Erythroblast (primary cell): ENCODE results near the gene LIAS.
A peak's percentile ranks its signal among the peaks of the same experiment; 100 is the strongest.
"Not testable (repeated sequence)": the region's sequence is repeated elsewhere in the genome, so short reads cannot be mapped to it uniquely, and the experiment has no call there.

Experiments used
- DNase-seq, 2 experiments: peaks; one replicate each; lab custom pipeline; 2025; lab: John Stamatoyannopoulos, UW
- GATA1 ChIP-seq: IDR thresholded peaks from 2 replicates; pipeline ENCODE4 v1.6.1; 2011; ENCODE audit warnings: low read depth, mild to moderate bottlenecking, control low read depth, low read length, moderate library complexity
- POLR2A ChIP-seq: IDR thresholded peaks from 2 replicates; pipeline ENCODE4 v1.6.1; 2011; ENCODE audit warnings: mild to moderate bottlenecking, low read length

The LIAS gene

GRCh38 chr4:39442998-39443397 lies 15.9 kb upstream of the LIAS start:
- DNase-seq = no peak
- TF ChIP-seq GATA1 = no peak

- no peak for DNase-seq
- TF ChIP-seq POLR2A (no peak), GATA1 (no peak)
Observed at GRCh38 chr4:39446483-39446841, 12.4 kb upstream of the LIAS start.

- peak; percentile 59 to 66 for DNase-seq
- TF ChIP-seq POLR2A (peak; percentile 12), GATA1 (no peak)
Observed at GRCh38 chr4:39446842-39447573, 11.8 kb upstream of the LIAS start.

DNA sequence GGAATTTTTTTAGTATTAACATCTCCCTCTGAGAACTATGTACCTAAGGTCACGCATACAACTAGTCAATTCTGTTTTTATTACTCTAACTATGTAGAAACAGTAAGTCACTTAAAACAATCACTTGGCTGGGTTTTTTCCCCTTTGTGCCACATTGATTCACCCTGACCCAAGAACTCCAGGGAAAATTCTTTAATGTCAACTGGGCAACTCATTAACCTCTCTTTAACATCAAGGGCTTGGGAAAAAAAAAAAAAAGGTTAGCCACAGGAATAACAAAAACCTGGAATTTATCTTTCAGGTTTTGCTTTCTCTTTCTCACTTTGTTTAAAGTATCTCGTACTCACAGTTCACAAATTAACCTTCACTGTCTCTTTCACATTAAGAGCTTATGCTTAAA lies 8.2 kb upstream of the LIAS start:
- no peak for DNase-seq
- no peak for TF ChIP-seq GATA1
- TF ChIP-seq POLR2A = no peak

- DNase-seq = no peak
- TF ChIP-seq POLR2A (no peak), GATA1 (no peak)
Observed at GRCh38 chr4:39451423-39452023, 7.3 kb upstream of the LIAS start.

- no peak for DNase-seq
- TF ChIP-seq GATA1 (no peak), POLR2A (no peak)
Observed at GRCh38 chr4:39452153-39452859, 6.5 kb upstream of the LIAS start.

DNA sequence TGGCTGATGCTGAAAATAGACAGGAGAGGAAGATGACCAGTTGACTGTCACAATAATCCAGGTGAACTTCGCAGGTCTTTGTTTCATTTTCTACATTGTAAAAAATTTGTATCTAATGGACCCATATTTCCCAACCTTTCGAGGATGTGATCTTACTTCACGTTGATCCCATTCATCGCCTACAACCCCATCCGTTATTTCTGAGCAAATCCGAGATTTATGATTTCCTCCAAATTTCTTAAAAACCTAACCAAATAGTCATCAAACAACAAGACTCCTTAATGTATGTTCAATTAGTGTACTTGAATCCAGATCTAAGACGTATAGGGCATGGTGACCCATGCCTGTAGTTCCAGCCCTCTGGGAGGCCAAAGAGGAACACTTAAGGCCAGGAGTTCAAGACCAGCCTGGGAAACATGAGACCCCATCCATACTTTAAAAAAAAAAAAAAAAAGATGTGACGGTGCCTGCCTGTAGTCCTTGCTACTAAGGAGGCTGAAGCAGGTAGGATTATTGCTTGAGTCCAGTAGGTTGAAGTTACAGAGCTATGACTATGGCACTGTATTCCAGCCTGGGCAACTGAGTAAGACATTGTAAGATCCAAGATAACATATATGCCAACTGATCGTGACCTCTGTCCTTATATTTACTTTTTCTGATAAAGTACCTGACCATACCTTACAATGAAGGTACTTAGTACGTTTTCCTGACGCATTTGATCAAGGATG lies 5.8 kb upstream of the LIAS start:
- DNase-seq = no peak
- TF ChIP-seq GATA1 (no peak), POLR2A (peak; percentile 24)

DNA sequence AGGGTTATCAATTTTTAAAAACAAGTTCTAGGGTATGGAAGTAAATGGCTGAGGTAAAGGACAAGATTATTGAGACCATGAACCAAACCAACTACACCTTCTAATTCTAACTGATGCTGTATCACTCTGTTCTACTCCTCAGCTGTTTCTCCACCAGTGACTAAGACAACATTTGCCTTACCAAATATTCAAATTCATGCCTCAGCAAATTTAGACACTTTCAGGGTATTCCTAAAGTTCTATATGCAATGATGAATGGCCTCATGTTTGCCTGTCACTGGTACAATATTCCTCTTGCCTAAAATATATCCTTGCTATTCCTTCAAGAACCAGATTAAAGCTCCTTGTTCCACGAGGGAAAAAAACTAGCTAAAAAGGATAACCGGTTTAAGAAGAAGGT lies 5.1 kb upstream of the LIAS start:
- DNase-seq = no peak
- TF ChIP-seq POLR2A (no peak), GATA1 (no peak)

DNA sequence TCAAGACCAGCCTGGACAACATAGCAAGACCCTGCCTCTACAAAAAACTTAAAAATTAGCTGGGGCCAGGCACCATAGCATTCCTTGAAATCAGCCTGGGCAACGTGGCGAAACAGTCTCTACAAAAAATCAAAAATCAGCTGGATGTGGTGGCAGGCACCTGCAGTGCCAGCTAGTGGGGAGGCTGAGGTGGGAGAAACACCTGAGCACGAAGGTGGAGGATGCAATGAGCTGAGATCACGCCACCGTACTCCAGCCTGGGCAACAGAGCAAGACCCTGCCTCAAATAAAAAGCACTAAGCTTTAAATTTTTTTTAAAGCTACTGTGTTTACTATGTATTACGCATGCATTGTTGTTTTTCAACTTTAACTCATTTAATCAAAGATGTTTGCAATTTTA lies 3.4 kb upstream of the LIAS start:
- no peak for DNase-seq
- TF ChIP-seq GATA1 = no peak
- no peak for TF ChIP-seq POLR2A

DNA sequence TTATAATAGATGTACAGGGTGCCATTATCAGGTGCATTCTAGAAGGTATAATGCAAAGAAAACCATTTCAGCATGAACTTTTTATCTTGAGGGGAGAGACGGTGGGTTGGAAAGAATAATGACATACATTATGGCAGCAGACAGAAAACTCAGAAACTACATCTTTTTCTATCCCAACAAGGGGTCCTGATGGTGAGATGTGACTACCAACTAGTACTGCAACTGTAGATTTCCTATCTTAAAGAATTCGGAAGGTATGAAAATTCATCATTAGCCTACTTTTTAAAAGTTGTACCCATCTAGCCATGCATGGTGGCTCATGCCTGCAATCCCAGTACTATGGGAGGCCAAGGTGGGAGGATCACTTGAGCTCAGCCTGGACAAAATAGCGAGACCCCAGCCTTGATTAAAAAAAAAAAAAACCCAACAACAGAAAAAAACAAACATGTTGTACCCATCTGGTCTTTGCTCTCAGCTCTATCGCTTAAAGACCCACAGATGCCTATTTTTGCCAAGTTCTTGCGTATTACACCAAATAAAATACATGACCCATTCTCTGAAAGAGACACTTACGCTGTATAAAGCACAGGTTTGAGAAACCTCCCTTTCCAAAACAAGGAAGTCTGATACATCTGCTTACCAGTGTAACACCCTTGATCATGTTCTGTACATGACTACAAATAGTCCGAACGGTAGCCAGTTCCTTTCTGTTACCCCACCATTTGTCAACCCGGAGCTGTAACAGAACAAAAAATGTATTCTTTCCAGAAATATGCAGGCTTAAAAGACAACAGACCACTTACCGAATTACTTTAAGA lies 1.7 kb upstream of the LIAS start:
- no peak for DNase-seq
- no peak for TF ChIP-seq GATA1
- TF ChIP-seq POLR2A = no peak

DNA sequence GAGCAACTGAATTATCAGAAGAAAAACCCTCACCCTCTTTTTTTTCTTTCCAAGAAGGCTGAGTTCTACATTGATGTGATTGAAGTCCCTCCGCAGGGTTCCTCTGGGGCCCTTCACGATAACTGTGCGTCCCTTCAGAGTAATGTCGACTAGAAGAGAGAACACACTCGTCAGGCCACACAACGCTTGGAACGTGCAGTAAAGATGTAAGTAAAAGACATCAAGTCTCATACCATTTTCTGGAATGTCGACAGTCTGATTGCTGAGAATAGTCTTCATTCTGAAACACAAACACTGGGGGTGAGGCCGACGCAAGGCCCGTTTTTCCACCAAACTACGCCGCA lies 723 bp upstream of the LIAS start:
- DNase-seq = not testable (repeated sequence)

DNA sequence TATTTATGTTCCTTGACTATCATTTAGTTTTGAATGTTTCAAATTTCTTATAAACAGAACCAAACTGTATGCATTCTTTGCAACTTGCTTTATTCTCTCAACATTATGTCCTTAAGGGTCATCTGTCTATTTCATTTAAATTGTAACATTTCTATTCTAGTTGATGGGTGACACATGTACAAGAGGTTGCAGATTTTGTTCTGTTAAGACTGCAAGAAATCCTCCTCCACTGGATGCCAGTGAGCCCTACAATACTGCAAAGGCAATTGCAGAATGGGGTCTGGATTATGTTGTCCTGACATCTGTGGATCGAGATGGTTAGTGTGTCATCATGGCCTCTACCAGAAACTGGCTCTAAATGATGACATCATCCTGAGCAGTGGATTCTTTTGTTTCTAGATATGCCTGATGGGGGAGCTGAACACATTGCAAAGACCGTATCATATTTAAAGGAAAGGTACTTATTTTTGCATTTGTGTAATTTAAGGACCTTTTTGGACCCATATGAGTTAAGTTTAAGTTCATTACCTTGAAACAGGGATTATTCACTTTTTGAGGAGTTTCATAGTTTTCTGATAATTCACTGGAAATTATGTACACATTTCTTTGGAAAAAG lies 6.1 kb downstream of the LIAS start:
- TF ChIP-seq POLR2A (no peak), GATA1 (no peak)
- DNase-seq = peak; percentile 60 to 65

- DNase-seq = no peak
- TF ChIP-seq POLR2A = no peak
- no peak for TF ChIP-seq GATA1
Observed at GRCh38 chr4:39466747-39467146, 7.9 kb downstream of the LIAS start.
